Fibroblast of lung (primary cell): ENCODE results near the gene ZBTB7B.

Experiments used
- CTCF ChIP-seq, 2 donors: IDR thresholded peaks in 1 of 2; conservative IDR thresholded peaks in 1 of 2; 1 replicate in 1 of 2; 2 replicates in 1 of 2; pipeline ENCODE4 v1.5.1; 2011 to 2012; ENCODE audit warnings: low read length in 2 of 2, control low read depth in 1 of 2, inconsistent platforms in 1 of 2, low read depth in 1 of 2, mild to moderate bottlenecking in 1 of 2
- EZH2 ChIP-seq: IDR thresholded peaks from 2 replicates; pipeline ENCODE4 v1.5.1; 2012; ENCODE audit warnings: low read length, control low read depth, mild to moderate bottlenecking; ENCODE audit errors: missing control alignments

GRCh38 chr1:154969860-154970452 lies 32.6 kb upstream of the ZBTB7B start:
- TF ChIP-seq CTCF (conservative IDR thresholded peaks at IDR 0.05 in 1 of 2, IDR thresholded peaks at IDR 0.05 in 1 of 2; ENCODE audit: low read depth in 1 of 2, low read length in 2 of 2), result no peak
- no peak for TF ChIP-seq EZH2
